Nephron (organoid): Measurements from ENCODE around the gene NUP85.

ENCODE experiments used
- H3K27ac Mint-ChIP-seq, 3 experiments: 2 replicates each; pipeline ENCODE4 v1.8.0; 2020; ENCODE audit warnings: mixed read lengths in 3 of 3, mild to moderate bottlenecking in 2 of 3, moderate library complexity in 1 of 3
- H3K27me3 Mint-ChIP-seq: 2 replicates; pipeline ENCODE4 v1.8.0; 2021; ENCODE audit warnings: low read depth, mild to moderate bottlenecking, moderate library complexity, mixed read lengths
- H3K36me3 Mint-ChIP-seq: 2 replicates; pipeline ENCODE4 v1.8.0; 2020; ENCODE audit warnings: low read depth, mixed read lengths
- H3K4me1 Mint-ChIP-seq: 2 replicates; pipeline ENCODE4 v1.8.0; 2020; ENCODE audit warnings: mixed read lengths
- H3K4me3 Mint-ChIP-seq, 3 experiments: 2 replicates each; pipeline ENCODE4 v1.8.0; 2020; ENCODE audit warnings: mild to moderate bottlenecking in 3 of 3, mixed read lengths in 3 of 3, moderate library complexity in 2 of 3
- H3K9me3 Mint-ChIP-seq: 2 replicates; pipeline ENCODE4 v1.8.0; 2020; ENCODE audit warnings: mixed read lengths
- TF ChIP-seq, protein P1 (sequence below), 3 experiments: fragments of 200-600 bp; sonication (generic); IDR thresholded peaks; one replicate each; pipeline ENCODE4 v1.5.0; 2021; ENCODE audit warnings: antibody characterized with exemption in 3 of 3; ENCODE audit not compliant: unreplicated experiment in 3 of 3

Gene NUP85

DNA sequence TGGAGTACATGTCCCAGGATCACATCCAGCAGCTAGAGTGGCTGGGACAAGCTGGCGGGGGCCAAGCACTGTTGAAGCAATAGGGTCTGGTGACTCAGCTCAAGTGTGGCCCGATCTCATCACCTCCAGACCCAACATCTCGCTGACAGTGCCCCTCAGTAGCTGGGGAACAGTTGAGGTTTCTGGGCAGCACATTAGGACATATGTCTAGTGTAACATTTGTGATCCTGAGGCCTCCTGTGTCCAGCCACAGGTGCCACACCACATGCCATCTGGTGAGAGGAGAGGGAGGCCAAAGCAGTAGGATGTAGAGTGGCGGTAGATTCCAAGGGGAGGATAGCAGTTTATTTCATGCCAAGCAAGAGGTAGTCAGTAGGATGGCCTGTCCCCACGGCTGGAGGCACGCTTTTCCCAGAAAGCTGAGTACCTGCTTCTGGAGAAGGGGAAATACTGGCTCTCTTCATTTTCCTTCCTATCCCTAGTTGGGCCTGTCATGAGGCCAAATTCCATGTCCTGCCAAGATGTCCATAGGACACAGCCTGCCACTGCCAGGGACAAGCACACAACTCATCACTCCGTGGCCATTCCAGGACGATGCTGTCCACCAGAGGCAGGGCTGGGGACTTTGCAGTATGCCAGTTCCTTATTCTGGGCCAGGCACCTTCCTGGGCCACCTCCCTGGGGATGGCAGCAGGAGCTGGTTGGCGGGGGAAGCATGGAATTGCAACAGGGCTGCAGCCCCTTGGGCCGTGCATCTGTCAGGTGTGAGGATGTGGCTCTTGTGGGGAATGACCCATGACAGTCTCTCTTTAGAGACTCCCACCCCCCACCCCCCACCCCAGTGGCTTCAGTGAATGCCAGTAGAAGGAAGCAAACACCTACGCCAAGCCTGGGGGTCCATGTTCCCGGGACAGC, 31.9 kb downstream of the NUP85 start:
- Mint-ChIP-seq H3K36me3 (peaks cover 60% of the 10 kb centered on the region), H3K4me3 (no peak overlapping the region), H3K9me3 (no peaks in the 10 kb centered on the region), H3K27ac (no peak overlapping the region), H3K4me1 (no peaks in the 10 kb centered on the region), H3K27me3 (peaks cover 3% of the 10 kb centered on the region)
- TF ChIP-seq, protein P1, sequence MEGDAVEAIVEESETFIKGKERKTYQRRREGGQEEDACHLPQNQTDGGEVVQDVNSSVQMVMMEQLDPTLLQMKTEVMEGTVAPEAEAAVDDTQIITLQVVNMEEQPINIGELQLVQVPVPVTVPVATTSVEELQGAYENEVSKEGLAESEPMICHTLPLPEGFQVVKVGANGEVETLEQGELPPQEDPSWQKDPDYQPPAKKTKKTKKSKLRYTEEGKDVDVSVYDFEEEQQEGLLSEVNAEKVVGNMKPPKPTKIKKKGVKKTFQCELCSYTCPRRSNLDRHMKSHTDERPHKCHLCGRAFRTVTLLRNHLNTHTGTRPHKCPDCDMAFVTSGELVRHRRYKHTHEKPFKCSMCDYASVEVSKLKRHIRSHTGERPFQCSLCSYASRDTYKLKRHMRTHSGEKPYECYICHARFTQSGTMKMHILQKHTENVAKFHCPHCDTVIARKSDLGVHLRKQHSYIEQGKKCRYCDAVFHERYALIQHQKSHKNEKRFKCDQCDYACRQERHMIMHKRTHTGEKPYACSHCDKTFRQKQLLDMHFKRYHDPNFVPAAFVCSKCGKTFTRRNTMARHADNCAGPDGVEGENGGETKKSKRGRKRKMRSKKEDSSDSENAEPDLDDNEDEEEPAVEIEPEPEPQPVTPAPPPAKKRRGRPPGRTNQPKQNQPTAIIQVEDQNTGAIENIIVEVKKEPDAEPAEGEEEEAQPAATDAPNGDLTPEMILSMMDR (IDR thresholded peaks at IDR 0.05; ENCODE audit: unreplicated experiment in 3 of 3): no peak

DNA sequence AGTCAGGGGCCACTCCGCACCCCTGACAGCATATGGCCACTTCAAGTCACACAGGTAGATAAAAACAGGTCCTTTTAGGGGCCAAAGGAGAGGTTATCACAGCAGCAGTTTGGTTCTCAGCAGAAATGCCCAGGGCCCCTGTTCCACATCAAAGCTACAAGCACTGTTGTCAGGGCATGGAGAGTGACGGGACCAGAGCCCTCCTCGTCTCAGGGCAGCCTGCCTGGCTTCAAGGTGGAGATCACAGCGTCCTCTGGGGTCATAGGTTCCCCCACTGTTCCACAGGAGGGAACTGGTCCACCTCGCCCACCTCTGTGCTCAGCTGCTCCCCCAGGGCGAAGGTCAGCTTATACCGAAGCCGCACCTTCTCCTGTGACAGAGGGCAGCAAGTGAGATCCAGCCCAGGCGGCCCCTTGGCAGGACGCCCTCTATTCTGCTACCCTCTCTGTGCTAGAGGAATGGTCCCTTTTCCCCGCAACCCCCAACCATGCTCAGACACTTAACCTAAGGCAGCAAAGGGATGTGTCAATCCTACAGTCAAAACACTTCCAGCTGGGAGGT, 32.6 kb downstream of the NUP85 start:
- H3K4me3 Mint-ChIP-seq: no peak overlapping the region
- peaks cover 3% of the 10 kb centered on the region for H3K27me3 Mint-ChIP-seq
- H3K9me3 Mint-ChIP-seq: no peaks in the 10 kb centered on the region
- no peak overlapping the region for H3K27ac Mint-ChIP-seq
- TF ChIP-seq, protein P1 (IDR thresholded peaks at IDR 0.05; ENCODE audit: unreplicated experiment in 3 of 3): no peak
- no peaks in the 10 kb centered on the region for H3K4me1 Mint-ChIP-seq
- H3K36me3 Mint-ChIP-seq: peaks cover 56% of the 10 kb centered on the region

DNA sequence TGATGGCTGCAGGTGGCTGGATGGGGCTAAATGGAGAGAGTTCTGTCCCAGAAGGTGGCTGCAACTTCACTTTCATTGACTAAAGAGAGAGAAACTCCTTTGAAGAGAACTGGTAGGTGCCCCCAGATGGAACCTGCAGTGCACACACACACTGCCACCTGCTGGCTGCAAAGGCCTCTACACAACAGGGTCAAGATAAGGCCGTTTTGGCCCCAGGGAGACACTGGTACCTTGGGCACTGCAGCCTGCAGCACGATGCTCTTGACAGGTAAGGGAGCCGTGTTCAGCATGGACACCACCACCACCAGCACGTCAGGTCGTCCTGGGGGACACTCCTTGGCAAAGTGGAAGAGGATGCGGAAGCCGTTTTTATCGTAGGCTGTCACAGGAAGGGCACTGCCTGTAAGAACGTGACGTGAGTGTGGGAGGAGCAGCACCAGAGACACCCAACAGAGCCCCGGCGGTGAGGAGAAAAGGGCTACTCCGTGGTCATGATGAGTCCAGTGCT, 33.3 kb downstream of the NUP85 start:
- Mint-ChIP-seq H3K4me1 (no peaks in the 10 kb centered on the region), H3K36me3 (peaks cover 59% of the 10 kb centered on the region), H3K9me3 (no peaks in the 10 kb centered on the region), H3K27me3 (peaks cover 2% of the 10 kb centered on the region), H3K4me3 (no peak overlapping the region), H3K27ac (peak overlapping the region in 1 of 3 experiments; percentile 17)
- TF ChIP-seq, protein P1 (IDR thresholded peaks at IDR 0.05; ENCODE audit: unreplicated experiment in 3 of 3): peak; percentile 67 to 80 (median 72)

DNA sequence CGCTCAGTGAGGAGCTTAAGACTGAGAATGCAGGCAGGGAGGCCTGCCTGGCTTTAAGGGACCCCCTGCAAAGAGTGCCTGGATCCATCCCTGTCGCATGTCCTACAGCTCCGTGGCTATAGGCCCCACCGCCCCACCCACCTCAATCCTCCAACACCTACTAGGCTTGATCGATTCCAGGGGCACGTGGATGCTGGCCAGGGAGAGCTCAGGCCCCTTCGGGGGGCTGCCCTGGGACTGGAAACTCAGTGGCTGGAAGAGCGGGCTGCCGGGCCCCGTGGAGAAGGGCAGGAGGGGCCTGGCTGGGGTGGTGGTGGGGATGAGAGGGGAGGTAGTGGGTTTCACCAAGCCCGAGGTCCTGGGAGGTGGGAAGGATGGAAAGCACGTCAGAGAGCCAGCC, 33.7 kb downstream of the NUP85 start:
- no peaks in the 10 kb centered on the region for H3K27me3 Mint-ChIP-seq
- no peak overlapping the region for H3K4me3 Mint-ChIP-seq
- no peak overlapping the region for H3K27ac Mint-ChIP-seq
- H3K36me3 Mint-ChIP-seq: peaks cover 56% of the 10 kb centered on the region
- no peaks in the 10 kb centered on the region for H3K4me1 Mint-ChIP-seq
- H3K9me3 Mint-ChIP-seq: no peaks in the 10 kb centered on the region
- TF ChIP-seq, protein P1 (IDR thresholded peaks at IDR 0.05; ENCODE audit: unreplicated experiment in 3 of 3): no peak

DNA sequence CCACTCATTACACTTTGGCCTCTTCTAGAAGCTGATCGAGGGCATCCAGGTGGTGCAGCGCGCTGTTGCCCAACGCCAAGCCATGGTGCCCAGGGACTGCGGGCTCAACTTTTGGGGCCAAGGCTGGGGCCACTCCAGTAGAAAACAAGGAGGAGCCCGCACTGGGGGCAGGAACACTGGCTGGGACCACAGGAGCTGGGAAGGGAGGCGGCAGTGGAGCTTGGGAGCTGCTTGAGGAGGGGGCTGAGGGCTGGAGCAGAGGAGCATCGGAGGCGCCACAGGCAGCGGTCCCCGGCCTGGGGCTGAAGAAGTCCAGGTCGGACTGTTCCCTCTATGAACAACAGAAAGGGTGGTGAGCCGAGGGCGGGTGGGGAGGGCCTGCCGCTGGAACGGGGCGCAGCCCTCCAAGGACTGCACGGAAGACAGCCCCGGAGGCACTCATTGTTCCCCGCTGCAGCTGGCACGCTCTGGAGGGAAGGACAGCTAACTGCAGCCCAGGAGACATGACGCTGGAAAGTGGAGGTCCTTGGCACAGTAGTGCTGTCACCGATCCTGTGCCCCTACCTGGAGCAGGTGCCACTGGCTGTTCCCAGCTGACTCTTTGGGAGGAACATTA, 34.4 kb downstream of the NUP85 start:
- H3K27ac Mint-ChIP-seq: no peak overlapping the region
- H3K36me3 Mint-ChIP-seq: peaks cover 54% of the 10 kb centered on the region
- TF ChIP-seq, protein P1 (IDR thresholded peaks at IDR 0.05; ENCODE audit: unreplicated experiment in 3 of 3): no peak
- no peaks in the 10 kb centered on the region for H3K4me1 Mint-ChIP-seq
- no peaks in the 10 kb centered on the region for H3K9me3 Mint-ChIP-seq
- H3K4me3 Mint-ChIP-seq: no peak overlapping the region
- no peaks in the 10 kb centered on the region for H3K27me3 Mint-ChIP-seq
